HepG2 (cell line): Measurements from ENCODE around the gene MEGF11. TPM values are rescaled to one million over a fixed set of nuclear protein-coding genes. Genes with fewer than 3 reads are reported as not detected.

Experiments
- CC2D1A ChIP-seq: sonication (generic); formaldehyde crosslinking; IDR thresholded peaks from 2 replicates; pipeline ENCODE4 v1.8.1; 2023; ENCODE audit warnings: mild to moderate bottlenecking, missing genetic modification reagents
- JUND ChIP-seq: sonication (generic); formaldehyde crosslinking; IDR thresholded peaks from 2 replicates; pipeline ENCODE4 v1.8.0; 2022; ENCODE audit warnings: mild to moderate bottlenecking, missing genetic modification reagents
- TCF7L2 ChIP-seq: IDR thresholded peaks from 2 replicates; pipeline ENCODE4 v1.6.1; 2011; ENCODE audit warnings: mild to moderate bottlenecking, low read depth, low read length, moderate library complexity
- XRCC5 ChIP-seq: fragments of 200-400 bp; formaldehyde crosslinking; optimal IDR thresholded peaks from 2 replicates; pipeline ENCODE3; 2017; ENCODE audit warnings: mild to moderate bottlenecking, low read length
- ZBTB7A ChIP-seq: sonication (generic); formaldehyde crosslinking; IDR thresholded peaks from 2 replicates; pipeline ENCODE4 v1.8.0; 2022; ENCODE audit warnings: mild to moderate bottlenecking, missing genetic modification reagents
- polyA plus RNA-seq, 8 experiments: library from polyadenylated mRNA; depleted of rRNA in 3 of 8; stranded (reverse) in 7 of 8; unstranded in 1 of 8; fragments of >200 nt; fragmentation: Illumina TruSeq in 4 of 8; extraction: Trizol in 4 of 8; gene quantifications; 2 replicates each; pipeline versions ENCODE4 v1.2.1 to v1.2.3, GENCODE V29; 2011 to 2016; ENCODE audit warnings: low read depth in 4 of 8, missing spikeins in 1 of 8, mixed read lengths in 1 of 8; ENCODE audit not compliant: insufficient read depth in 1 of 8
- total RNA-seq, 5 experiments: library from RNA; depleted of rRNA; stranded (reverse); fragments of >200 nt; fragmentation: Illumina TruSeq; extraction: Trizol; gene quantifications; 2 replicates each; pipeline ENCODE4 v1.2.3, GENCODE V29; 2016; ENCODE audit warnings: low read depth in 1 of 5
- TF ChIP-seq, protein P1 (sequence below), 2 experiments: sonication (generic) in 1 of 2; formaldehyde crosslinking in 1 of 2; IDR thresholded peaks; 2 replicates each; pipeline versions ENCODE4 v1.4.0 to v1.6.1; 2016 to 2020; ENCODE audit warnings: borderline replicate concordance in 1 of 2, low read depth in 1 of 2, mild to moderate bottlenecking in 1 of 2, missing genetic modification reagents in 1 of 2
- TF ChIP-seq, protein P2 (sequence below): sonication (generic); formaldehyde crosslinking; conservative IDR thresholded peaks from 2 replicates; pipeline ENCODE4 v1.8.1; 2023; ENCODE audit warnings: missing genetic modification reagents

Gene MEGF11
- total and polyA plus RNA-seq, 2 of the 13 experiments (the other 11 are each of a cell fraction or from before 2014, with no cell fraction given), result not detected

DNA sequence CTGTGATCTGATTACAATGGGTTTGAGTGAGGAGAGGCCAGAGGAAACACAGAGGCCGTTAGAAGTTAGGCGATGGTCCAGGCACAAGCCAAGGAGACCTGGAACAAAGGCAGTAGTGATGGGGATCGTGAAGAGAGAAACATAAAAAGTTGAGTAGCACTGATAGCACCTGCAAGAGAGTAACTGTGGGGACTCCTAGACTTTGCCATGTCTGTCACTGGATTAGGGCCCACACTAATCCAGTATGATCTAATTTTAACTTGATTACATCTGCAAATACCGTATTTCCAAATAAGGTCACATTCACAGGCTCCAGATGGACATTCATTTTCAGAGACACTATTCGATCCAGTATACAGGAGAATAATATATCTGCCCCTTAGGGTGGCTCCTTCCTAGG is 239.5 kb downstream of the MEGF11 start (continued):
- TF ChIP-seq, protein P1, sequence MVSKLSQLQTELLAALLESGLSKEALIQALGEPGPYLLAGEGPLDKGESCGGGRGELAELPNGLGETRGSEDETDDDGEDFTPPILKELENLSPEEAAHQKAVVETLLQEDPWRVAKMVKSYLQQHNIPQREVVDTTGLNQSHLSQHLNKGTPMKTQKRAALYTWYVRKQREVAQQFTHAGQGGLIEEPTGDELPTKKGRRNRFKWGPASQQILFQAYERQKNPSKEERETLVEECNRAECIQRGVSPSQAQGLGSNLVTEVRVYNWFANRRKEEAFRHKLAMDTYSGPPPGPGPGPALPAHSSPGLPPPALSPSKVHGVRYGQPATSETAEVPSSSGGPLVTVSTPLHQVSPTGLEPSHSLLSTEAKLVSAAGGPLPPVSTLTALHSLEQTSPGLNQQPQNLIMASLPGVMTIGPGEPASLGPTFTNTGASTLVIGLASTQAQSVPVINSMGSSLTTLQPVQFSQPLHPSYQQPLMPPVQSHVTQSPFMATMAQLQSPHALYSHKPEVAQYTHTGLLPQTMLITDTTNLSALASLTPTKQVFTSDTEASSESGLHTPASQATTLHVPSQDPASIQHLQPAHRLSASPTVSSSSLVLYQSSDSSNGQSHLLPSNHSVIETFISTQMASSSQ (IDR thresholded peaks at IDR 0.05; ENCODE audit: low read depth), result no peak
- TF ChIP-seq, protein P1 (CRISPR knock-in tag; IDR thresholded peaks at IDR 0.05; ENCODE audit: borderline replicate concordance), result no peak
- TF ChIP-seq XRCC5 (no peak), ZBTB7A (no peak), CC2D1A (no peak), JUND (CRISPR knock-in tag) (no peak), TCF7L2 (no peak)
- TF ChIP-seq, protein P2, sequence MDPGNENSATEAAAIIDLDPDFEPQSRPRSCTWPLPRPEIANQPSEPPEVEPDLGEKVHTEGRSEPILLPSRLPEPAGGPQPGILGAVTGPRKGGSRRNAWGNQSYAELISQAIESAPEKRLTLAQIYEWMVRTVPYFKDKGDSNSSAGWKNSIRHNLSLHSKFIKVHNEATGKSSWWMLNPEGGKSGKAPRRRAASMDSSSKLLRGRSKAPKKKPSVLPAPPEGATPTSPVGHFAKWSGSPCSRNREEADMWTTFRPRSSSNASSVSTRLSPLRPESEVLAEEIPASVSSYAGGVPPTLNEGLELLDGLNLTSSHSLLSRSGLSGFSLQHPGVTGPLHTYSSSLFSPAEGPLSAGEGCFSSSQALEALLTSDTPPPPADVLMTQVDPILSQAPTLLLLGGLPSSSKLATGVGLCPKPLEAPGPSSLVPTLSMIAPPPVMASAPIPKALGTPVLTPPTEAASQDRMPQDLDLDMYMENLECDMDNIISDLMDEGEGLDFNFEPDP (CRISPR knock-in tag), result no peak
